ENCODE results near the gene RNASE3.
A peak's percentile ranks its signal among the peaks of the same experiment; 100 is the strongest.
"Not testable (repeated sequence)": the region's sequence is repeated elsewhere in the genome, so short reads cannot be mapped to it uniquely, and the experiment has no call there.

Gene RNASE3

DNA sequence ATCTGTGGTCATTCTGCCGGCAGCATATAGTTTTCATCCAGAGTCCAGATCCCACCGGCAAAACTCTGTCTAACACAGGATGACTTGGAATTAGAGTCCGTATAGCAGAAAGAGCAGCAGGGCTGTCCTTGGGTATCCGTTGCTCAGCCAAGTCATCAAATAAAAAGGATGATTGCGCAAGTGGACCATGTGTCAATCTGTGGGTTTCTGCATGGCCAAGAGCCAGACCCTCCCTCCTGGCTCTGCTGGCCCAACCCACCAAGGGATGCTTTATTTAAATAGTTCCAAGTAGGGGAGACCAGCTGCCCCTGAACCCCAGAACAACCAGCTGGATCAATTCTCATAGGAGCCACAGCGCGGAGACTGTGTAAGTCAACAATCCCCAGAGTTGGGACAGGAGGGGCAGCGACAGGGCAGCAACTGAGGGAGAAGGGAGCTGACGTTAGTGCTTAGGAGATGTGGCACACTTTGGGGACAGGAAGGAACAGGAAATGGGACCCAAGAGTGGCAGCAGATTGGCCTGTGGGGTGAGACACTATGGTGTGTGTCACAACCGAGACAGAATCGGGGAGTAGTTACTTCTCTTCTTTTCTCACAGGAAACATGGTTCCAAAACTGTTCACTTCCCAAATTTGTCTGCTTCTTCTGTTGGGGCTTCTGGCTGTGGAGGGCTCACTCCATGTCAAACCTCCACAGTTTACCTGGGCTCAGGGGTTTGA lies 28.0 kb downstream of the RNASE3 start:
- peak; percentile 81 to 86 for DNase-seq

DNA sequence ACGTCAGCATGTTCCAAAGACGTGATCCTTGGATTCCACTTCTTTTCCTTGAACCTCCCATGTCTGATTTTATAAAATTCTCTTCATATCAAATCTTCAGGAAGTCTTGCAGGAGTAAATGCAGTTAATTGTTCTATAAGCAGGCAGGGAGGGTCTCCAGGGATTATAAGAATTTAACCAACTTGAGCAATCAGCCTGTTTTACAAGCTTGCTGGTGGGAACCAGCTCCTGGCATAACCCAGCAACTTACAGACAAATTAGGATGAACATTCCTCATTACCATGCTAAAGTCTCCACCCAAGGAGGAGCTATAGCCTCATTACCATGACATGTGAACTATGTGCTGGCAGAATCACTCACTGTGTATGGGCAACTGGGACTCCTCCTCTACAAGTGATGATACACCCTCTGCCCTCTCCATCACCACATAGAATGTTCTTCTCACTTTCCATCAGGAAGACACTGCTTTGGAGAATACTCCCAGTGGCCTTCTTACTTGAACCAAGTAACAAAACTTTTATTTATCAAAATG lies 32.6 kb downstream of the RNASE3 start:
- DNase-seq, result not testable (repeated sequence)

DNA sequence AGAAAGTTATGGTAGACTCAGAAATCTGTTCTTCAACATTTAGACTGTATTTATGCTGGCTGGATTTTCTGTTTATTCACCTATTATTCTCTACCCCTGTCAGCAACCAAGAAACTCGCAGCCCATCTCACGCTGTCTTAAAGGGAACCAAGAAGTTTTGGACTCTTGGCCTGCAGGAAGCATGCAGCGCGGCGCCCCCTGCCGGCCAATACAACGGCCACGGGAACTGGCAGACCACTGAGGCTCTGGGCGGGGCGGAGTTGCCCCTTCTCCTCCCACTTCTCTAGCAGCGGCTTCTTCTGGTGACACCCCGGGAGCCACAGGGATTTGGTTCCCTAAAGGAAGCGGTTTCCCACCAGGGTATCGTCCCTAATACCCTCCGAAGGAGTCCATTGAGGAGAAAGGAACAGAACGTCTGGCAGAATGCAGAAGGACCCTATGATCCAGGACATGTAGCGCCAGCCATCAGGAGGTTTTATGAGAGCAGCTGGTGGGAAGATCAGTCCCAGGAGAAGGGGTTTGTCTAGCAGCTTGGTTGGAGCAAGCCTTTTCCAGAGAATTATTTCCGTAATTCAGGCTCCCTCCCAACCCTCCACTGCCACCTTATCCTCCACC lies 43.1 kb downstream of the RNASE3 start:
- no peak for DNase-seq

DNA sequence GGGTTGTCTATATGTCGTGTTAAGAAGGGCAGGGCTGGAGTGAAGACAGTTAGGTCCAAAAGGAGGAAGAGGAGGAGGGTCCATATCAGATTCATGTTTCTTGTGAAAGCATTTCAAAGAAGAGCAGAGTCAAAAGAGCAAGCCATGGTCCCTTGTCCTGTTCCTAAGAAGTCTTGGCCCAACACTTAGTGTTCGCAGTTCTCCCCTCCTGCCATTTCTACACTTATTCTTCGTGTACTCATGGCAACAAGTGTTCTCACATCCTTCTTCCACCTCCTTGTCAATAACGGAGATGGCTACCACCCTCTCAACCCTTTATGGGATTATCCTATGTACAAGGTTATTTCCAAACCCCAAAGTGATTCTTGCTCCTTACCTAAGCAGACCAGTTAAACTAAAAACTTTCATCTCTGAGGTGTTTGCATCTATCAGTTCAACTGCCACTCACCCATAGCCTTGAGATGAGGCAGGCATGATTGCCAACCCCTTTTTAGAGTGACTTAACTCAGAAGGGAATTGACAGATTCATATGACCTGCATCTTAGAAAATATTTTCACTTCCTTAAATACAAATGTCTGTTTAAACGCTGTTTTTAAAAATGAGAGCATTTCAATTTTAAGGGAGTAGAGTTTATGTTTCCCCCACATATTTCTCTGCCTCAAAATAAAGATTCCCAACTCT lies 44.3 kb downstream of the RNASE3 start:
- no peak for DNase-seq
